ENCODE measurements around the gene TSR1.

- TF ChIP-seq CTCF (IDR thresholded peaks at IDR 0.05; ENCODE audit: poor library complexity) (no peak), EZH2 (IDR thresholded peaks at IDR 0.05; ENCODE audit: borderline replicate concordance) (no peak)
Measured at GRCh38 chr17:2363318-2363717, 27.1 kb upstream of the TSR1 start.

Data from hepatocyte (in vitro differentiated cells).